Endometrial microvascular endothelial cells (primary cell): ENCODE measurements around the gene LYRM7. TPM values are rescaled to one million over a fixed set of nuclear protein-coding genes. Genes with fewer than 3 reads are reported as not detected.
"Not testable (repeated sequence)": the region's sequence is repeated elsewhere in the genome, so short reads cannot be mapped to it uniquely, and the experiment has no call there.

Experiments
- in situ Hi-C: cut with HindIII; loops from 2 replicates; pipeline ENCODE4 v1.10.0; 2017; ENCODE audit warnings: low sequenced_read_pairs, low pct_unique_long_range_greater_than_20kb; ENCODE audit errors: inconsistent ontology term
- total RNA-seq: library from RNA; depleted of rRNA; stranded (reverse); fragments of >200 nt; gene quantifications from one replicate; pipeline ENCODE4 v1.2.3, GENCODE V29; 2015; ENCODE audit errors: inconsistent ontology term

LYRM7 gene
- total RNA-seq: 6.7 TPM

DNA sequence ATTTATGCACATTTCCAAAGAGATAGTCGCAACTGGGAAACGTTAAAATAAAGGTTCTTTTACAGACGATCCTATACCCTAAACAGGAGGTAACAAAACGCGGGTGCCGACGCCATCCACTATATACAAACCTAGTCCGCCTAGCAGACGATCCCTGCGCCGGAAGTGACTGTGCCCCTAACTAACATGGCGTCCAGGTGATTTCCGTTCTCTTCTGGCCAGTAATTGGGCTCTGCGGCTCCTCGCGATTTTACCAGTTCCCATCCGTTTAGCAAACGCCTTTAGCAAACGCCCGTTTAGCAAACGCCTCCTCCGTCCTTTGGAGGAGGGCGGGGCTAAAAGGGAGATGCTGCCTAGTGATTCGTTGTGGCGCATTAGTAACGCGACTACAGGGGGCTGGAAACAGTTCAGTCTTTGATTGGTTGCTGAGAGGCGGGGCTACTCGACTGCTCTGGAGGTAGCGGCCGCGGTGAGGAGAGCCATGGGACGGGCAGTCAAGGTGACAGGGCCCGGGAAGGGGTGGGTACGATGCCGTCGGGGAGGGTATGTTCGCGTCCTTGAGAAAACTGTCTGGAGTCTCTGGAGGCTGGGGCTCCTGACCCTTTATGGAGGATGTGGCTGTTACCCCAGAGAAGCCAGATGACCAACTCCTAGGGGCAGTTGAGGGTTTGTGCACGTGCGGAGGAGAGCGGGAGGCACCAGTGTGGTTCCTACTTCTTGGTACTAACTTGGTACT is at the start of gene LYRM7:
Gene LYRM7 (plus strand): TSS at position 405 of the 736 bp plus-strand sequence. CDS start 77 bp downstream, at position 482.
- in situ Hi-C loops: loop anchor here (25.0 kb wide), 1 partner anchor 92 kb away; the partner anchor contains the start of gene CDC42SE2

DNA sequence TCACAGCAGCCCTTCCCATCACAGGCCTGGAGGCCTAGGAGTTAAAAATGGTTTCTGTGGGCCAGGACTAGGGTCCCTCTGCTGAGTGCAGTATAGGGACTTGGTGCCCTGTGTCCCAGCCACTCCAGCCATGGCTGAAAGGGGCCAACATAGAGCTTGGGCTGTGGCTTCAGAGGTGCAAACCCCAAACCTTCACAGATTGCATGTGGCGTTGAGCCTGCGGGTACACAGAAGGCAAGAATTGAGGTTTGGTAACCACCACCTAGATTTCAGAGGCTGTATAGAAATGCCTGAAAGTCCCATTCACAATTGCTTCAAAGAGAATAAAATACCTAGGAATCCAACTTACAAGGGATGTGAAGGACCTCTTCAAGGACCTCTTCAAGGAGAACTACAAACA is 43.5 kb upstream of the LYRM7 start:
- in situ Hi-C loops: not testable (repeated sequence)

DNA sequence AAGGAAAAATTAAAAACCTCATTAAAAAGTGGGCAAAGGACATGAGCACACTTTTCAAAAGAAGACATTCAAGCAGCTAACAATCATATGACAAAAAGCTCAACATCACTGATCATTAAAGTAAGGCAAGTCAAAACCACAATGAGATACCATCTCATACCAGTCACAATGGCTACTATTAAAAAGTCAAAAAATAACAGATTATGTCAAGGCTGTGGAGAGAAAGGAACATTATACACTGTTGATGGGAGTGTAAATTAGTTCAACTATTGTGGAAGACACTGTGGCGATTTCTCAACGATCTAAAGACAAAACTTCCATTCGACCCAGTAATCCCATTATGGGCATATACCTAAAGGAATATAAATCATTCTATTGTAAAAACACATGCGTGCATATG is 41.4 kb upstream of the LYRM7 start:
- in situ Hi-C loops: no loop called here

DNA sequence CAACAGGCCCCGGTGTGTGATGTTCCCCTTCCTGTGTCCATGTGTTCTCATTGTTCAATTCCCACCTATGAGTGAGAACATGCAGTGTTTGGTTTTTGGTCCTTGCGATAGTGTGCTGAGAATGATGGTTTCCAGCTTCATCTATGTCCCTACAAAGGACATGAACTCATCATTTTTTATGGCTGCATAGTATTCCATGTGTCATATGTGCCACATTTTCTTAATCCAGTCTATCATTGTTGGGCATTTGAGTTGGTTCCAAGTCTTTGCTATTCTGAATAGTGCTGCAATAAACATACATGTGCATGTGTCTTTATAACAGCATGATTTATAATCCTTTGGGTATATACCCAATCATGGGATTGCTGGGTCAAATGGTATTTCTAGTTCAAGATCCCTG is 37.7 kb upstream of the LYRM7 start:
- in situ Hi-C loops: not testable (repeated sequence)

DNA sequence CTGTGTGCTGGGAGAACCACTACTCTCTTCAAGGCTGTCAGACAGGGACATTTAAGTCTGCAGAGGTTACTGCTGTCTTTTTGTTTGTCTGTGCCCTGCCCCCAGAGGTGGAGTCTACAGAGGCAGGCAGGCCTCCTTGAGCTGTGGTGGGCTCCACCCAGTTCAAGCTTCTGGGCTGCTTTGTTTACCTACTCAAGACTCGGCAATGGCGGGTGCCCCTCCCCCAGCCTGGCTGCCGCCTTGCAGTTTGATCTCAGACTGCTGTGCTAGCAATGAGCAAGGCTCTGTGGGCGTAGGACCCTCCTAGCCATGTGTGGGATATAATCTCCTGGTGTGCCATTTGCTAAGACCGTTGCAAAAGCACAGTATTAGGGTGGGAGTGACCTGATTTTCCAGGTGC is 32.3 kb upstream of the LYRM7 start:
- in situ Hi-C loops: not testable (repeated sequence)

DNA sequence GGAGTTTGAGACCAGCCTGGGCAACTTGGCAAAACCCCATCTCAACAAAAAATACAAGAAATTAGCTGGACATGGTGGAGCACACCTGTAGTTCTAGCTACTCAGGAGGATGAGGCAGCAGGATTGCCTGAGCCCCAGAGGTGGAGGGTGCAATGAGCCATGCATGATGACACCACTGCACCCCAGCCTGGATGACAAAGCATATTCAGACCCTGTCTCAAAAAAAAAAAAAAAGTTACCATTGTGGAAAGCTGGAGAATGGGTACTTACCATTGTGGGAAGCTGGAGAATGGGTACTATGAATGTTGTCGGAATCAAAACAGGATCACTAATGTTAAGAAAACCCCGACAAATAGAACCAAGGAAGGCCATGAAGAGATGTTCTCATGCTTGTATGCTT is 31.4 kb upstream of the LYRM7 start:
- in situ Hi-C loops: no loop called here

DNA sequence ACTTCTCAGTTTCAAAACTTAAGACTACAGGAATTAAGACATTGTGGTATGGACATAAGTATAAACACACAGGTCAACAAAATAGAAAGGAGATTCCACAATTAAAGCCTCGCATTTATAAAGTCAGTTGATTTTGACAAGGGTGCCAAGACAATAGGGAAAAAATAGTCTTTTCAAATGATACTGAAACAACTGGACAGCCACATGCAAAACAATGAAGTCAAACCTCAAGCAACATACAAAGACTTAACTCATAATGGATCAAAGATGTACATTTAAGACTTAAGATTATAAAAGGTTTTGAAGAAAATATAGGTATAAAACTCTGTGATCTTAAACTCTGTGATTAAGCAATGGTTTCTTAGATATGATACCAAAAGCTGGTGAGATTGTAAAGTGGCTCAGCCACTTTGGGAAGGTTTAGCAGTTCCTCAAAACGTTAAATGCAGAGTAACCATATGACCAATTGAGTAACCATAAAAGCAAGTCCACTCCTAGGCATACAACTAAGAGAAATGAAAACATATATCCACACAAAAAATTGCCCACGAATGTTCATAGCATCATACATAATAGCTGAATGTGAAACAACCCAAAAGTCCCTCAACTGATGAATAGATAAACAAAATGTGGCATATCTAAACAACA is 27.6 kb upstream of the LYRM7 start:
- in situ Hi-C loops: no loop called here

DNA sequence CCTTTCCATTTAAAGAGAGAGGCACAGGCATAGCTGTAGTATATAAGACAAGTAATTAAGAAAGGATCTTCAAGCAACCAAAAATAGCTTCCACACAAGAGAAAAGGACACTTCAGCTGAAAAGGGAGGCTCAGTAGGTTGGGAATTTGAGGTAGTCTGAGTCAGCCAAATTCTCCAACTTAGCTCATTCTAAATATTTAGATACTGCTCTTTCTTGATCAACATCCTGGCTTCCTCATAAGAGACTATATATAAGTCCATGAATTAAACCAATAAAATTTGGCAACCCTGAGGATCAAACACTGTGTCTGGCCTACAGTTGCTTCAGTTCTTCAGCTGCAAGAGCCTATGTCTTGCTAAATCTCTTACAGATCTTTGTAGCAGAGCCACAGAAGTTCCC is 23.5 kb upstream of the LYRM7 start:
- in situ Hi-C loops: no loop called here

DNA sequence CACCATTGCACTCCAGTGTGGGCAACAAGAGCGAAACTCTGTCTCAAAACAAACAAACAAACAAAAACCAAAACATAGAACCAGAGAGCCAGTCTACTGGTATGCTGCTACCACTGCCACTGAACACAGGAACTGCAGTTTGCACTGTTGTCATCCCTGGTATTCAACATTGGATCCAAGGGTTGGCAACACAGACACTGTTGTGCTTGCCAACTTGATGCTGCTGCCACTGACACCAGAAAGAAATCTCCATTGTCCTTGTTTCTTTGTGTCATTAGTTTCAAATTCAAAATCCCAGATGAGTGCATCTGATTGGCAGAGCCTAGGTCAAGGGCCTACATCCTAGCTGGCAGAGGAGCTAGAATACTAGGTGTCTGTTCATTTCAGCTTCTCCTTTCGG is 21.9 kb upstream of the LYRM7 start:
- in situ Hi-C loops: no loop called here

DNA sequence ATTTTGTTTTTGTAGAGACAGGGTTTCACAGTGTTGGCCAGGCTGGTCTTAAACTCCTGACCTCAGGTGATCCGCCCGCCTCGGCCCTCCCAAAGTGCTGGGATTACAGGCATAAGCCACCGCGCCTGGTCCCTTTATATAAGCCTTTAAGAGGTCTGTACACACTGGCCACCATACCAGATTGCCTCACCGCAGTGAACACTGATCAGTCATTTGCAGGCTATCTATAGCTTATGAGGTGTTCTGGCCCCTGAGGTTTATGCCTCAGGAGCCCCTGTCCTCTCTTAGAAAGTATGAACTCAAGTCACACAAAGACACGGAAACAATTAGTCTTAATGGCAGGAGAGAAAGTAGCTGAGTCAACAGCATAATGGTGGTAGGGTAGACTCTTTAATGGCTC is 20.3 kb upstream of the LYRM7 start:
- in situ Hi-C loops: loop anchor here (25.0 kb wide), 1 partner anchor 112 kb away; the partner anchor contains the start of gene CDC42SE2

DNA sequence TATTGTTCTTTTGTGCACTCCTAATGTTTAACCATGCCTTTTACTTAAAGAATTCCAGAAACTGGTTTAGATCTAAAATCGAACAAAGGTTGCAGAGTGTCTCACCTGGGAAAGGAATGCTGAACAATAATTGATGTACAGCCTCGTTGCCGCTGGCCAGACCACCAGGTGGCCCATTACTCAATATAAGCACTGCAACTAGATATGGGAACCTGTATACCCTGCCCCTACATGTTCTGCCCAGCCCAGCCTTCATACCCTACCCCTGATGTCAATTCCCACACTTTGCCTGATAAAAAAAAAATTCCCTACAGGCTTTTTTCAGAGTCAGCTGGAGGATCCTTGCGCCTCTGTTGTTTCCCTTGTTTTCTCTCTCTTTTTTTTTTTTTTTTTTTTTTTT is 19.5 kb upstream of the LYRM7 start:
- in situ Hi-C loops: loop anchor here (25.0 kb wide), 1 partner anchor 111 kb away; the partner anchor contains the start of gene CDC42SE2

DNA sequence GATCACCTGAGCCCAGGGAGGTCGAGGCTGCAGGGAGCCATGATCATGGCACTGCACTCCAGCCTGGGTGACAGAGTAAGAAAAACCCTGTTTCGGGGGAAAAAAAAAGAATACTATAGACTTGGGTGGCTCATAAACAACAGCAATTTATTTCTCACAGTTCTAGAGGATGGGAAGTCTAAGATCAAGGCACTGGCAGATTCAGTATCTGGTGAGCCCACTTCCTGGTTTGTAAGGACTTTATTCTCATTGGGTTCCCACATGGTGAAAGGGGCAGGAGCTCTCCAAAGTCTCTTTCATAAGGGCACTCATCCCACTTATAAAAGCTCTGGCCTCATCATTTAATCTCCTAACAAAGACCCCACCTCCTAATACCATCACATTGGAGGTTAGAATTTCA is 14.4 kb upstream of the LYRM7 start:
- in situ Hi-C loops: loop anchor here (25.0 kb wide), 1 partner anchor 106 kb away; the partner anchor contains the start of gene CDC42SE2

DNA sequence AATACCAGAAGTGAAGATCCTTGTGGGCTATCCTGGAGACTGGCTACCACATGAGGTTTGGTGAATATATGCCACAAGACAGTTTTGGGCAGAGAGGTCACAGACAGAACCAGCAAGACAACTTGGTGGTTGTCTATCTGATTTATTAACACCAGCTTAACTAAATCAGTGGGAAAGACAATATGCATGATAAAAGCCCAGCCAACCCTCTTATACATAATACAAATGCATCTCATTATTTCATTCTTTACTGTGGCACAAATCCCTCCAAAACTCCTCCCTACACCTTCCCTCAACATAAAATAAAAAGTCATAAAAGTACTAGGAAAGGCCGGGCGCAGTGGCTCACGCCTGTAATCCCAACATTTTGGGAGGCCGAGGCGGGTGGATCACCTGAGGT is 13.8 kb upstream of the LYRM7 start:
- in situ Hi-C loops: loop anchor here (25.0 kb wide), 1 partner anchor 105 kb away; the partner anchor contains the start of gene CDC42SE2

DNA sequence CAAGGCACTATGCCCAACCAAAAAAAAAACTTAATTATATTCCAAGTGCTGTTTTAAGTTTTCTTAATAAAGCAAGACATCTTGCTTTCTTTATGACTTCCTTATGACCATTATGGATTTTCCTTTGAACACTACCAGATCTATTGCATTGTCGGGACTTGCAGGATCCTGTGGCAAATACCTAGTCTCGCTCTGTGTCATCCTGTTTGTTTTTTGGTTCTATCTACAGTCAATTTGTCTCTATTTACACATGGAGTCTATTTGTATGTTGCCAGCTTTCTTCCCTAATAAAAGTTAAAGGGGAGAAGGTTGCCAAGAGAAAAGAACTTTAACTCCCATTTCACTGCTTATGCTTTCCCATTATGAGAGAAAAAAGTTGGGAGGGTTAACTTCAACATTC is 10.6 kb upstream of the LYRM7 start:
- in situ Hi-C loops: loop anchor here (25.0 kb wide), 1 partner anchor 102 kb away; the partner anchor contains the start of gene CDC42SE2

DNA sequence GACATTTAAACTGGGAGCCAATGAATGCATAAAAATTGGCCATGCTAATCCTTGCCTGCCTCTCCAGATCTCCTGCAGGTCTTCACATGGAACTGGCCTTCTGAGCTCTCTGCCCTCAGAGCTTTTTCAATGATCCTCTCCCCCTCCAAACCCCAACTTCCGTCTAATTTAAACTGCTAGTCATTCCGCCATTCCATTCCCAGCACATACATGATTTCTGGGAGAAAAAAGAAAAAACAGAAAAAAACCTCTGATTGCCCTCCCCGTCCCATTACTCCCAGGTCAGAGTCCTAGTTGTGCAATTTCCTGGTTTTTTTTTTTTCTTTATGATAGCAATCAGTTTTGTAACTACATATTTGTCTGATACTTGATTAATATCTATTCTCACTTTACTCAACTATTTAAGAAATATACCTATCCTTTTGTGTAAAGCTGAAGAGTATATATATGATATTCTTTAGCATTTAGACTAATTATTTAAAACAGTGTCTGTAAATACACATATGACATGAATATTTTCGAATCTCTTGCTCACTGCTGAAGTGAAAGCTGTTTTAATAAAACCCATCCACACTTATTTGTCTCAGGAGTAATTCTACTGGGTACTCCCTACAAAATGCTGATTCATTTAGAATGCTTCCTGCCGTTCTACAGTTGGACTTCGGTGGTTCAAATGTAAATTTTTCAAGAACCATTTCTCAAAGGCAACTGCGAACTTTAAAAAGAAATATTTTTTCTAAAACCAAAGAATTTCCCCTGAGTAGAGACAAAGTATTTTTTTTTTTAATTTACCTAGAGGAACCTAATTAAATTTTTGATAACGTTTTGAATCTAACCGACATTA is 7.2 kb upstream of the LYRM7 start:
- in situ Hi-C loops: loop anchor here (25.0 kb wide), 1 partner anchor 99 kb away; the partner anchor contains the start of gene CDC42SE2

DNA sequence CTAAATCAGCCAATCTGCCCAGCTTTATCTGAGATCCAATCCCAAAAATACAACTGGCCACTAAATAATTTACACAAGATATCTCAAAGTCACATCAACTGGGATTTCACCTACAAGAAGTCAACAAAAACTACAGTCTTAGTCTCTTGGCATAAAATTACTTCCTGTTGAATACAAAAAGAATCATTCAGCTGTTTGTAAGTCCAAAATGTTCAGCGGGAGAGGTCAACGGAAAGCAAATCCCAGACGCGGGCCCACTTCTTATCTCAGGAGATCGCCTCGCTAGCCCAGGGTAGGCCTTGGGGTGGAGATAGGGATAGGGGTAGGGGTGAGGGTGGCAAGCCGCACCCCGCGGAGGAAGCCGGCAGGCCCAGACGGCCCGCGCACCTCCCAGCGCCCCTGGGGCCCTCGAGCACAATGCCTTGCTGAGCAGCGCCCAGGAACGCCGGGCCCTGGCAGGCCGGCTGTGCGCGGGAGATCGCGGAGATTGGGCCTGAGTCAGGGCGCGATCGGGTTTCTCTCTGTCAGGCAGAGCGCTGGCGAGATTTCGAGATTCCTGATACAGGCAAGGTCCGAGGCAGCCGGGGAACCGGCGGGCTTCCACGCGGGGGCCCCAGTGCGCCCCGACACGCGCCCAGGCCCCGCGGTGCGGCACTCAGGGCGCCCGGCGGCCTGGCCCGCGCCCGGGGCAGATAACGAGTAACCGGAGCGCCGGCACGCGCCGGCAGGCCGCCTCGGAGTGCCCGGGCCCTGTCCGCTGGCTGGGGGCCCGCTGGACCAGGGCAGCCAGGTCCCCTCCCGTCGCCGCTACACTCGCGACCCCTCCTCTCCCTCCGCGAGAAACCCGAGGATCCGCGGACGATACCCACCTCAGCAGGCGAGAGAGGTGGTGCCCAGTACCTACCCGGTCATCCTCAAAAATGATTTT is 6.3 kb upstream of the LYRM7 start:
- in situ Hi-C loops: loop anchor here (25.0 kb wide), 1 partner anchor 98 kb away; the partner anchor contains the start of gene CDC42SE2

DNA sequence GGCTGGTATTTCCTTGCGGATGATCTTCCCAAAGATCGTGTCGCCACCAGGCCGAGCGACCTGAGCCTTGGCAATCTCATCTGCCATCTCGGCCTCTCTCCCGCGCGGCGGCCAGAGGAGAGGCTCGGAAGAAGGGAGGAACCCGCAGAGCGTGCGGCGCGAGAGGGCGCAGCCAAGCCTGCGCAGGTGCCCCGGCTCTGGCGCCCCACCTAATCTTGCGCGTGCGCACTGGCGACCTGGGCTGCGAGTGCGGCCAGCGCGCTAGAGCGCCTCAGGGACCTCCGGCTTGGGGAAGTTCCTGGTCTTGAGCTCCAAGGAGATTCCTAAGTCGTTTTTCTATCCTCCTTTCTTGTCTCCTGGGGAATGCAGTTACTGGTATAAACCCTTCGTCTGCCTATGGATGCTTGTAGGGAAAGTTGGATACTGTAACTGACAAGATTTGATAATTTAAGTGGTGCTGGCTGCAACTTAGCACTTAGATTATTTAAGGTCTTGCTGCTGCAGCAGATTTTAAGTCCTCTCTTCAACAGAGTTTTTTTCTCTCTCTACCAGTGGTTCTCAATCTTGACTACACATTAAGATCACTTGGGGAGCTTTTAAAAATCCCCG is 5.5 kb upstream of the LYRM7 start, which contains the start of gene HINT1:
Gene HINT1 (minus strand): TSS at position 138 of the 609 bp plus-strand sequence. CDS start 51 bp downstream, at position 87.
- in situ Hi-C loops: loop anchor here (25.0 kb wide), 1 partner anchor 97 kb away; the partner anchor contains the start of gene CDC42SE2
